ENCODE results near the gene C12orf57. TPM values are rescaled to one million over a fixed set of nuclear protein-coding genes. Genes with fewer than 3 reads are reported as not detected.

The C12orf57 gene
- total RNA-seq, 4 donors from 2014 or later, result 259 to 2,496 (median 1,289) TPM

DNA sequence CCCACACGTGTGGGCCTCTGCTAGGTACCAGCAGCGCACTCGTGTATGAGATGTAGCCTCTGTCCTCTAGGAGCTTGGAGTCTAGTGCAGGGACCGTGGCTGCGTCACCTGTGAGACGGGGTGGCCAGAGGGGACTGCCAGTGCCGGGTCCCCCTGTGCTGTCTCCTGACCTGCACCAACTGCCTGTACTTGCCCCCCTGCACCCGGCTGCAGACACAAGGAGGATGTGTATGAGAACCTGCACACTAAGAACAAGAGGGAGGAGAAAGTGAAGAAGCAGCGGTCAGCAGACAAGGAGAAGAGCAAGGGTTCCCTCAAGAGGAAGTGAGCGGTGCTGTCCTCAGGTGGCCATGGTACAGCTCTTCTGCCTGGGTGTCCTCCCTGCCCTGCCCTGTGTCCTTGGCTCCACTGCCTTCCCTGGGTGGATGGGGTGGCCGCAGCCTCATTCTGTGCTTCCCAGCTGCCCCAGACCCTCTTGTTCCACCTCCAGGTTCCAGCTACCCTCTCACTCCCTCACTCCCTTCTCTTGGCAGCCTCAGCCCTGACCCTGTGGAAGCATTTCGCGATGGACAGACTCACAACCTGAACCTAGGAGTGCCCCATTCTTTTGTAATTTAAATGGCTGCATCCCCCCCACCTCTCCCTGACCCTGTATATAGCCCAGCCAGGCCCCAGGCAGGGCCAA lies 16.9 kb downstream of the C12orf57 start:
- TF ChIP-seq POLR2A (IDR thresholded peaks at IDR 0.05), result no peak
- TF ChIP-seq, protein P1, sequence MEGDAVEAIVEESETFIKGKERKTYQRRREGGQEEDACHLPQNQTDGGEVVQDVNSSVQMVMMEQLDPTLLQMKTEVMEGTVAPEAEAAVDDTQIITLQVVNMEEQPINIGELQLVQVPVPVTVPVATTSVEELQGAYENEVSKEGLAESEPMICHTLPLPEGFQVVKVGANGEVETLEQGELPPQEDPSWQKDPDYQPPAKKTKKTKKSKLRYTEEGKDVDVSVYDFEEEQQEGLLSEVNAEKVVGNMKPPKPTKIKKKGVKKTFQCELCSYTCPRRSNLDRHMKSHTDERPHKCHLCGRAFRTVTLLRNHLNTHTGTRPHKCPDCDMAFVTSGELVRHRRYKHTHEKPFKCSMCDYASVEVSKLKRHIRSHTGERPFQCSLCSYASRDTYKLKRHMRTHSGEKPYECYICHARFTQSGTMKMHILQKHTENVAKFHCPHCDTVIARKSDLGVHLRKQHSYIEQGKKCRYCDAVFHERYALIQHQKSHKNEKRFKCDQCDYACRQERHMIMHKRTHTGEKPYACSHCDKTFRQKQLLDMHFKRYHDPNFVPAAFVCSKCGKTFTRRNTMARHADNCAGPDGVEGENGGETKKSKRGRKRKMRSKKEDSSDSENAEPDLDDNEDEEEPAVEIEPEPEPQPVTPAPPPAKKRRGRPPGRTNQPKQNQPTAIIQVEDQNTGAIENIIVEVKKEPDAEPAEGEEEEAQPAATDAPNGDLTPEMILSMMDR (IDR thresholded peaks at IDR 0.05), result peak in 3 of 4 experiments; percentile 7 to 15 (median 12)
- no peaks in the 10 kb centered on the region for H3K27me3 ChIP-seq
- H3K4me3 ChIP-seq, result peak overlapping the region; percentile 12 to 28
- intact Hi-C loops (cut with DNase I; ENCODE audit: low total_unique reads), result no loop called here
- no peaks in the 10 kb centered on the region for H3K9me3 ChIP-seq
- peaks cover 3% of the 10 kb centered on the region in 2 donors for H3K4me1 ChIP-seq
- H3K27ac ChIP-seq, result peak overlapping the region; percentile 86 to 89
- no peak for DNase-seq
- no peaks in the 10 kb centered on the region for H3K36me3 ChIP-seq

DNA sequence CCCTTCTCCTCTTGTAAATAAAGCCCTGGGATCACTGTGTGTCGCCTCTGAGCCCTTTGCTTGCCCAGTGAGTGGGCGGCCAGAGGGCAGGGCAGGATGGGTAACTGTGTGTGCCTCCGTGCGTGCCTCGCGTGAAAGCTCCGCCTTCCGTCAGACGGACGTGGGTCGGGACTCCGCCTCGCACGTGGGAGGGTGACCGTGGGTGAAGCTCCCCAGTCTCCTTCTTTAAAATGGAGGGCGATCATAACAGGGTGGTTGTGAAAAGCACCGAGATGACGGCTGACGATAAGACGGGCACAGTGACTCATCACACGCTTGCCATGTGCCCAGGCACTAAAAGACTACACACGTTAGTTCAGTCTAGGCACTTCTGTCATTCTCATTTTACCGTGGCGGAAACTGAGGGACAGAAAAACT lies 17.5 kb downstream of the C12orf57 start:
- peak overlapping the region; percentile 86 to 89 for H3K27ac ChIP-seq
- H3K36me3 ChIP-seq, result no peaks in the 10 kb centered on the region
- peak; percentile 81 to 84 for DNase-seq
- no peaks in the 10 kb centered on the region for H3K27me3 ChIP-seq
- H3K4me1 ChIP-seq, result peaks cover 3% of the 10 kb centered on the region in 2 donors
- H3K4me3 ChIP-seq, result peak overlapping the region; percentile 12 to 28
- TF ChIP-seq POLR2A (IDR thresholded peaks at IDR 0.05), result peak in 1 of 2 donors; percentile 16
- TF ChIP-seq, protein P1 (IDR thresholded peaks at IDR 0.05), result no peak
- no peaks in the 10 kb centered on the region for H3K9me3 ChIP-seq
- intact Hi-C loops (cut with DNase I; ENCODE audit: low total_unique reads), result no loop called here

DNA sequence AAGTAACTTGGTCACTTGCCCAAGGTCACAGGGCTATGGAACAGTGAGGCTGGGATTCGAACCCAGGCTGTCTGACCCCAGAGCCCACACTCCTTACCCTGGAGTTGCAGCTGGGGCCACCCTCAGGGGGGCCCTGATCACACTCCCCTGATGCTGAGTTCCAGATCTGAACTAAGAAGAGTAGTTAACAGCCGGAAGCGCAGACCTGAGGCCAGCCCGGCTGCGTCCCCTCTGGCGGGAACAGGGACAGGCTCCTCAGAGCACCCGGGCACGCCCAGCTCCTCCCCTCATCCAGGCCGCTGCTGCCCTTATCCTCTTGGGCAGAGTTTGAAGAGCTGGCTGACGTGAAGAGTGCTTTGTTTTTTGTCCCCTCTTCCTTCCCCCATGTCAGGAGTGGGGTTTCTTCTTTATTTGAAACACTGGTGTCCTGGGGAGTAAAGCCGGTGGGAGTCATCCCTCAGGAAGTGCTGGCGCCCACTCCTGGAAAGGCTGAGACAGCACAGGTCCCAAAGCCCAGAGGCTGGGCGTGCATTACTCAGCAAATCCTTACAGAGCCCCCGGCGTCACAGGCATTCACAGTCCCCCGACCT lies 18.0 kb downstream of the C12orf57 start:
- no peaks in the 10 kb centered on the region for H3K36me3 ChIP-seq
- H3K27ac ChIP-seq, result peak overlapping the region; percentile 86 to 89
- TF ChIP-seq, protein P1 (IDR thresholded peaks at IDR 0.05), result peak; percentile 23 to 32 (median 29)
- no peak for TF ChIP-seq POLR2A (IDR thresholded peaks at IDR 0.05)
- H3K4me1 ChIP-seq, result peaks cover 3% of the 10 kb centered on the region in 2 donors
- no peaks in the 10 kb centered on the region for H3K27me3 ChIP-seq
- no peaks in the 10 kb centered on the region for H3K9me3 ChIP-seq
- intact Hi-C loops (cut with DNase I; ENCODE audit: low total_unique reads), result no loop called here
- H3K4me3 ChIP-seq, result peak overlapping the region; percentile 12 to 28
- peak; percentile 68 to 73 for DNase-seq

DNA sequence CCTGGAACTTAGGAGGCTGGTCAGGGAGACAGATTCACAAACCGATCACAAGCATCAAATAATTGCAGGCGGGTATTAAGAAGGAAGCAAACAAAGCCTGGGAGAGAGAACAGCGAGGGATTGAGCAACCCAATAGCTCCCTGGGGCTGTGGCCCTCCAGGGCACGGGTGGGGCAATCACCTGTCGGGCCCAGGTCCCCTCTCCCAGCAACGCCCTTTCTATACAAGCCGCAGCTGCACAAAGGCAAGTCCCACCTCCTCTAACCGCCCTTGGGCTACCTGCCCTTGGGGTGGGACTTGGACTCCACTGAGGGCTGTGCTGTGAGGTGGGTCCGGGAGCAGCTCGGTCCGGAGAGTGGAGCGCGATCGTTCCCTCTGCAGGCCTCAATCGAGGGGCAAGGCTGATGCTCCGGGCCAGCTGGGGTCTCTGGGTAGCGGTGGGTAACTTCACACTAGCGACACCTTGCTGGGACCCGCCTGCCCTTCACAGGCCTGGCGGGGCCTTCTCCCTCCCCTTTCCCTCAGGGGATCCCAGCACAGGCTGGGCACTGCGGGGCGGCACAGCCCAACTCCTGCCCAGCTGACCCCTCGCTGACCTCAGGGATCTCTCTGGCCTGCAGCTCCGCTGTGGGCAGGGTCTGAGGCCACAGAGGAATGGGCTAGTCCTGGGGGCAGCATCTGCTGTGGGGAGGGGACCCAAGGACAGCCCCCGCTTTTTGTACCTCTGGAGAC lies 18.6 kb downstream of the C12orf57 start:
- Histone ChIP-seq H3K36me3 (no peaks in the 10 kb centered on the region), H3K4me3 (peak overlapping the region in 1 of 2 donors; percentile 12), H3K9me3 (no peaks in the 10 kb centered on the region), H3K27ac (peak overlapping the region; percentile 86 to 89), H3K27me3 (no peaks in the 10 kb centered on the region), H3K4me1 (peaks cover 3% of the 10 kb centered on the region in 2 donors)
- TF ChIP-seq, protein P1 (IDR thresholded peaks at IDR 0.05), result no peak
- TF ChIP-seq POLR2A (IDR thresholded peaks at IDR 0.05), result no peak
- no peak for DNase-seq
- intact Hi-C loops (cut with DNase I; ENCODE audit: low total_unique reads), result no loop called here
